GM23338 (cell line): Measurements from ENCODE around the gene GNPTAB. TPM values are rescaled to one million over a fixed set of nuclear protein-coding genes. Genes with fewer than 3 reads are reported as not detected.

ENCODE experiments used
- CTCF ChIP-seq, 2 experiments: fragments of 200-600 bp in 1 of 2; sonication (generic) in 1 of 2; conservative IDR thresholded peaks; 2 replicates each; pipeline versions ENCODE4 v1.5.1 to v1.6.1; 2016 to 2017; ENCODE audit warnings: antibody characterized with exemption in 2 of 2, low read depth in 2 of 2, mild to moderate bottlenecking in 2 of 2, moderate library complexity in 1 of 2
- ETS1 ChIP-seq: IDR thresholded peaks from 2 replicates; pipeline ENCODE4 v1.6.1; 2016; ENCODE audit warnings: antibody characterized with exemption
- EZH2 ChIP-seq: fragments of 200-600 bp; sonication (generic); IDR thresholded peaks from one replicate; pipeline ENCODE4 v1.8.0; 2017; ENCODE audit warnings: antibody characterized with exemption, mild to moderate bottlenecking, low read depth; ENCODE audit not compliant: unreplicated experiment
- EZH2phosphoT487 ChIP-seq: fragments of 200-600 bp; sonication (generic); IDR thresholded peaks from one replicate; pipeline ENCODE4 v1.8.1; 2018; ENCODE audit warnings: antibody characterized with exemption; ENCODE audit not compliant: unreplicated experiment
- NANOG ChIP-seq: IDR thresholded peaks from 2 replicates; pipeline ENCODE4 v1.6.1; 2016; ENCODE audit warnings: antibody characterized with exemption, borderline replicate concordance
- STAT1 ChIP-seq: IDR thresholded peaks from one replicate; pipeline ENCODE4 v1.6.1; 2016; ENCODE audit warnings: antibody characterized with exemption; ENCODE audit not compliant: unreplicated experiment
- ZNF462 ChIP-seq: fragments of 250-450 bp; sonication (Bioruptor Pico); IDR thresholded peaks from 2 replicates; pipeline ENCODE4 v1.5.0; 2020; ENCODE audit warnings: mild to moderate bottlenecking, moderate library complexity
- polyA plus RNA-seq: library from polyadenylated mRNA; unstranded; fragments of >200 nt; fragmentation: Nextera tagmentation; extraction: Ambion mirVana; gene quantifications from 2 replicates; pipeline ENCODE4 v1.2.1, GENCODE V29; 2016
- total RNA-seq: library from RNA; depleted of rRNA; stranded (reverse); fragments of >200 nt; shearing (Covaris generic); gene quantifications from 2 replicates; pipeline ENCODE4 v1.2.3, GENCODE V29; 2014

The GNPTAB gene
- total and polyA plus RNA-seq, 2 experiments from 2014 or later, result 23.6 to 58.3 TPM

- no peak for TF ChIP-seq ZNF462 (CRISPR knock-in tag)
- TF ChIP-seq EZH2, result no peak
- TF ChIP-seq CTCF (conservative IDR thresholded peaks at IDR 0.05; ENCODE audit: low read depth in 2 of 2), result no peak
- TF ChIP-seq ETS1, result no peak
- no peak for TF ChIP-seq STAT1
- no peak for TF ChIP-seq EZH2phosphoT487
- TF ChIP-seq NANOG, result no peak
These were observed 47.6 kb downstream of the GNPTAB start (continued) for GRCh38 chr12:101783150-101783549.
